Activated effector memory CD4-positive, alpha-beta T cell treated with Interleukin-2 at 50 U/mL for 16 hours (primary cell): Measurements from ENCODE around the gene MARCKSL1.
"Not testable (repeated sequence)": the region's sequence is repeated elsewhere in the genome, so short reads cannot be mapped to it uniquely, and the experiment has no call there.

ENCODE experiments used
- DNase-seq: peaks from one replicate; pipeline ENCODE4 v3.0.0-alpha.2; 2020

MARCKSL1 gene

GRCh38 chr1:32332290-32333079, 3.5 kb downstream of the MARCKSL1 start:
- DNase-seq, result no peak

GRCh38 chr1:32331549-32331948, 4.5 kb downstream of the MARCKSL1 start:
- DNase-seq, result no peak

DNA sequence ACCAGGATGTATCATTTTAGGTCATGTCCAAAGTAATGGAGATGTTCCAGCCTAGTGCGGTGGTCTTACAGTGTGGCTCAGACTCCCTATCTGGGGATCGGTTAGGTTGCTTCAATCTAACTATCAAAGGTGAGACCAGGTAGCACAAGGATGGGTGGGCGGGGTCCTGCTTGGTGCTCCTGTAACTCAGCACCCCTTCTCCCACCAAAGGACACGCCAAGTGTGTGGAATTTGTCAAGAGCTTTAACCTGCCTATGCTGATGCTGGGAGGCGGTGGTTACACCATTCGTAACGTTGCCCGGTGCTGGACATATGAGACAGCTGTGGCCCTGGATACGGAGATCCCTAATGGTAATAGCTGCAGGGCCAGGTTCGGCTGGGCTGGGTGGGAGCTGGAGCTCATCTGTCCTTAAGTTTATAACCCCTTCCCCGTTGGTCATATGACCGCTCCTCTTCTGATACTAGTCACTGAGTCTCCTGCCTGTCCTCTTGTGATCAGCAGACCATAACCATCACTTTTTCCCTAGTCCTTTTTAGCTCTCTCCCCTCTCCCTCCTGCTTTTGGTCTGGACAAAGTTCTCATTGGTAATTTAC, 5.4 kb downstream of the MARCKSL1 start:
- DNase-seq, result no peak

DNA sequence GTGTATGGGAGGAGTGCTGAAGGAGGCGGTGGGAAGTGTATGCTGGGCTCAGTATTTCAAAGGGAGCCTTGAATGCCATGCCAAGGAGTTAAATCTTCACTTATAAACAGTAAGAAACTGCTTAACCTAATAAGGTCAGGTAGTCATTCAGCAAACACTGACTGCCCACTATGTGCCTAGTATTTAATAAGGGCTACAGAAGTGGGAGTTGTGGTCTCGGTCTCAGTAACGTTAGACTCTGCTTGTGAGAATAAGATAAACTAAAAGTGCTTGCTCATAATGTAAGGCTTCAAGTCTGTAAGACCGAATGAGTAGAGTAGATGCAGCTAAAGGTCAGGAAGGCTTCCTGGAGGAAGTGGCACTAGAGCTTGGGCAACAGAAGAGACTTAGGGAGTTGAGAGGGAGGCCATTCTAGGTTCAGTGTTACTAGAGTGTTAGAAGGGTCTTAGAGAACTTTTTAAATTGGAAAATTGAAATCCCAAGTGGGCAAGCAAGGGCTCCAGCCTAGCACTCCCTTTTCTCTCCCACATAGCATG, 6.0 kb downstream of the MARCKSL1 start:
- no peak for DNase-seq

- DNase-seq, result no peak
Observed at GRCh38 chr1:32327204-32327603, 8.8 kb downstream of the MARCKSL1 start.

- peak; percentile 14 for DNase-seq
Observed at GRCh38 chr1:32321712-32322291, 14.2 kb downstream of the MARCKSL1 start.

DNA sequence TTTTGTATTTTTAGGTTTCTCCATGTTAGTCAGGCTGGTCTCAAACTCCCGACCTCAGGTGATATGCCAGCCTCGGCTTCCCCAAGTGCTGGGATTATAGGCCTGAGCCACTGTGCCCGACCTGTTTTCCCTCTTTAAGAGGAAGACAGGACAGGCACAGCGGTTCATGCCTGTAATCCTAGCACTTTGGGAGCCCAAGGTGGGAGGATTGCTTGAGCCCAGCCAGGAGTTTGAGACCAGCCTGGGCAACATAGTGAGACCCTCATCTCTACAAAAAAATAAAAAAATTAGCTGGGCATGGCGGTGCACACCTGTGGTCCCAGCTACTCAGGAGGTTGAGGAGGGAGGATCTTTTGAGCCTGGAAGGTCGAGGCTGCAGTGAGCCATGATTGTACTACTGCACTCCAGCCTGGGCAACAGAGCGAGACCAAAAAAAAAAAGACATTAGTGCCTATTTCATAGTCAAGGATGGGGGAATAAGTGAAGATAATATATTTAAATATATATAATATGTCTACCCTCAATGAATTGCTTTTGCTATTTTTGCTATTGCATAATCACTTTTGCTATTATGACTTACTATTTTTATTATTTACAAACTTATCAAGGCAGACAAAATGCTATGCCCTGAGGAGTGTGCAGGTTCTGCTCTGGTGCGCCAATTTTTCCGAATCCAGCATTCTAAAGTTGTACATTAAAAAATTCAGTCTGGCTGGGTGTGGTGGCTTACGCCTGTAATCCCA, 17.7 kb downstream of the MARCKSL1 start:
- no peak for DNase-seq

DNA sequence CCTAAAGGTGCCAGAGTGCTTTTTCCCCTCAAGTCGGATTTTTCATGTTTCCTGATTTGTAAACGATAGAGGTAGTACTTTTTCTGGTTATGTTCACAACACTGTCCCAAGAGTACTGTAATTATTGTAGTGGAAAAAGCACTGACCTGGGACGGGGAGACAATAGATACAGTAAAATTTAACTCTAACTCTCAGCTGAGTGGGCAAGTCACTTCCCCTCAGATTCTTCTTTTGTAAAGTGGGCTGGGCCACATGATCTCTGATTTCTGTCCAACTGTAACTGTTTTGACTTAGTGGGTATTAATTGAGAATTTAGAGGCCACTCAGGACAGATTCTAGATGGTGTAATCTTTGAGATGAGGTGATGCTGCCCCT, 19.1 kb downstream of the MARCKSL1 start:
- DNase-seq, result no peak

- no peak for DNase-seq
Observed at GRCh38 chr1:32311709-32312393, 24.2 kb downstream of the MARCKSL1 start.

DNA sequence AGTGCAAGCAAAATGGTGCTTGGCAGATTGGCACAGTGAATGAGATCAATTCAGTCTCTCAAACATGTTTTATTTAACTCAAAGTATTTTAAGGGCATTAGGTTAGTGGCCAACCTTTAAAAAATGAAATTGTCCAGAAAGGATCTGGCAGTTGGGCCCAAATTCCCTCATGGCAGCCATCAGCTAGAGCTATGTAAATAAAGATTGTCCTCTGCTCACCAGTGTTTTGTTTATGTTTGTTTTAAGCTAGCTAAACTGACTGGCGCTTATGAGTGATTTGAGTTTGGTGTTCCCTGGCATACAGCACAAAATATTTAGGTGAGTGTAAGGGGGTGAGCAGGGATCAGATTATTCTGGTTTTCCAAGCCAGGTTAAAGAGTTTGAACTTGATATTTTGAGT, 26.1 kb downstream of the MARCKSL1 start:
- no peak for DNase-seq

DNA sequence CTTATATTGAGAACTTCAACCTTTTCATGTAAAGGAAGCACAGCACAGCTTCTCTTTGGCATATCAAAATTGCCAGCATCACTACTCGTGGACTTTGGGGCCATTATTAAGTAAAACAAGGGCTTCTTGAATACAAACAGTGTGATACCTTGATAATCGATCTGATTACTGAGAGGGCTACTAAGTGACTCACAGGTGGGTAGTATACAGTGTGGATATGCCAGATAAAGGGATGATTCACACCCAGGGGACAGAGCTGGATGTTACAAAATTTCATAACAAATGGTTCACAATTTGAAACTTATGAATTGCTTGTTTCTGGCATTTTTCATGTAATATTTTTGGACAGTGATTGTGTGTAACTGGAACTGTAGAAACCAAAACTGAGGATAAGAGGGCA, 28.7 kb downstream of the MARCKSL1 start:
- DNase-seq, result no peak

DNA sequence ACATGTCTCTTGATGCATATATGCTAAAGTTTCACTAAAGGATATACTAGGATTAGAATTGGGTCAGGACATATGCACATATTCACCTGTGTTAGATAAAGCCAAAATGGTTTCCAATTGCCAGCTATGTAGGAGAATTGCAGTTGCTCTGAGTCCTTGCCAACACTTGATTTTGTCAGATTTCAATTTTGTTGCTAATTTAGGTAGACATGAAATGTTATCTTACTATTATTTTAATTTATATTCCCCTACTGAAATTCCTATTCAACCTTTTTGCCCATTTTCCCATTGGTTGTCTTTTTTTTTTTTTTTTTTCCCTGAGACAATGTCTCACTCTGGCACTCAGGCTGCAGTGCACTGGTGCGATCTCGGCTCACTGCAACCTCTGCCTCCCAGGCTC, 30.7 kb downstream of the MARCKSL1 start:
- DNase-seq, result no peak

DNA sequence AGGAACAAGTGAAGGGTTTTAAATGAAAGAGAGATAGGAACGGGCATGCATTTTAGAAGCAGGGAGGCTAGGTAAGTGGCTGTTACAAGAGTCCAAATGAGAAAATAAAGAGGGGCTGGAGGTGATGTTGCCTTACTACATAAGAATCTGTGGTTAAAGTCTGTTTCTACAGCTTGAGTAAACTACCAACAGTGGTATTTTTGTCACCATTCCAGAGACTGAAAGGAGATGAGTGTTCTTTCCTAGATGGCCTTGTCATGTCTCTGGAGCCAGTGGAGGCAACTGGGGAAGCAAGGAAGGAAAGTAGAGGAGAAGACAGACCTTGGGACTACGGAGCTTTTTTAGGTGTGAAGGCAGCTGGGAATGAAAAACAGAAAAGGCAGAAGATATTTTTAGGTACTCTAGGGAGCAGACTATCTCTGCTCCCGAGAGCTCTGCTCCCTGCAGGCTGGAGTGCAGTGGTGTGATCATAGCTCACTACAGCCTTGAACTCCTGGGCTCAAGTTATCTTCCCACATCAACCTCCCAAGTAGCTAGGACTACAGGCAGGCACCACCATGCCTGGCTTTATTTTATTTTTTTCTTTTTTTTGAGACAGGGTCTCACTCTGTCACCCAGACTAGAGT, 31.9 kb downstream of the MARCKSL1 start:
- DNase-seq, result no peak

GRCh38 chr1:32303358-32303757, 32.7 kb downstream of the MARCKSL1 start:
- DNase-seq, result no peak

DNA sequence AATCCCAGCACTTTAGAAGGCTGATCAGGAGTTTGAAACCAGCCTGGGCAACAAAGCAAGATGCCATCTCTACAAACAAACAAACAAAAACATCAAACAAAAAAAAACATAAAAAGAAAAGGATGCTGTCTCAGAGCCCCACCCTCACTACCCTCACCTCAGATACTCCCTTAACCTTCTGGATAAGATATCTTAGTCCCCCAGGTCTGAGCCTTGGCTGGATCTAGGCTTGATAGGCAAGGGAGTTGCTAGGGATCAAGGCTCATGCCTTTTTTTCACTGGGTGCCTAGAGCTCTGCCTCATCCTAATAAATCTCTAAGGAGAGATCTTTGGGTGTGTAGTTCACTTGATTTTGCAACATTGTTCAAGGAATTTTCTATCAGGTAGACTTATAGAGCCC, 36.7 kb downstream of the MARCKSL1 start:
- no peak for DNase-seq

DNA sequence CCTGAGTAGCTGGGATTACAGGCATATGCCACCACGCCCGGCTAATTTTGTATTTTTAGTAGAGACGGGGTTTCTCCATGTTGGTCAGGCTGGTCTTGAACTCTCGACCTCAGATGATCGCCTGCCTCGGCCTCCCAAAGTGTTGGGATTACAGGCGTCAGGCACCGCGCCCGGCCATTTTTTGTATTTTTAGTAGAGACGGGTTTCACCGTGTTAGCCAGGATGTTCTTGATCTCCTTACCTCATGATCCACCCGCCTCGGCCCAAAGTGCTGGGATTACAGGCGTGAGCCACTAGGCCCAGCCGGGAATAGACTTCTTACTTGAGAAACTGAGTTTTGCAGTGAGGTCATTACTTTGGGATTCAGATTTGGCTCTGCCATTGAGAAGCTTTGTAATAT, 37.8 kb downstream of the MARCKSL1 start:
- not testable (repeated sequence) for DNase-seq

GRCh38 chr1:32291708-32292538, 44.1 kb downstream of the MARCKSL1 start, which contains the start of gene HDAC1:
HDAC1 (plus strand) TSS chr1:32292083; CDS start chr1:32292170, 87 bp downstream.
- DNase-seq, result peak; percentile 96

DNA sequence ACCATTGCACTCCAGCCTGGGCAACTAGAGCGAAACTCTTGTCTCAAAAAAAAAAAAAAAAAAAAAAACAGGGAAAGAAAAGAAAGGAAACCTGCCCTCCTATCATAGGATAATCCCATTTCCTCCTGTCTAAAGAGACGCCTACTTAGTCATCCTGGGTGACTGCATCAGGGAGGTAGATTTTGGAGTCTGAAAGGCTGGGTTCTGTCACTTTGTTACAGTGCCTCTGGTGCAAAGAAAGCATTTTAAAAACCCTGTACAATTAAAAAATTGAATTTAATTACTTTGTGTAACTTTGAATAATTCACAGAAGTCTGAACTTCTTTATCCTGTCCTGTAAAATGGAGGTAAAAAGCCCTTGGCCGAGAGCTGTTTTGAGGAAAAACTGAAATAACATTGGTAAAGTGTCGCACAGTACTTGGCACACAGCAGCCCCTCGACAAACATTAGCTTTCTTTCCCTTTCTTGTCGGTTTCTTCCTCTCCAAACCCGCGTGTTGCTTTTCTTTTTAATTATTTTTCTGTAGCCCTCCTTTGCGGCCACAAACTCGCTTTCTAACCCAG, 44.8 kb downstream of the MARCKSL1 start:
- DNase-seq, result no peak

- no peak for DNase-seq
Observed at GRCh38 chr1:32289256-32289655, 46.8 kb downstream of the MARCKSL1 start.

DNA sequence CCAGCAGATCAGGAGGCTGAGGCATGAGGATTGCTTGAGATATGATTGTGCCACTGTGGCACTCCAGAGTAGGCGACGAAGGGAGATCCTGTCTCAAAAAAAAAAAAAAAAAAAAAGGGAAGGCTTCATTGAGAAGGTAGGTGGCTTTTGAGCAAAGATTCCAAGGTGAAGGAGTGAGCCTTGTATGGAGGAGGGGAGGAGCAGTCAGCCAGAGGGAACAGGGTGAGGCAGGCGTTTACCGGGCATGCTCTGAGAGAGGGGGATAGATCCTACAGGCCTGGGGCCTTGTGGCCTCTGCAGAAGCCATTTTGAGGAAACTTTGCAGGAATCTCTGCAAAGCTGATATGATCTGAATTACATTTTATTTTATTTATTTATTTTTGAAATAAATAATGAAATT, 49.3 kb downstream of the MARCKSL1 start:
- DNase-seq, result no peak

- DNase-seq, result no peak
Observed at GRCh38 chr1:32285658-32286057, 50.4 kb downstream of the MARCKSL1 start.
